ENCODE measurements around the gene EEF1A1. TPM values are rescaled to one million over a fixed set of nuclear protein-coding genes. Genes with fewer than 3 reads are reported as not detected.
"Not testable (repeated sequence)": the region's sequence is repeated elsewhere in the genome, so short reads cannot be mapped to it uniquely, and the experiment has no call there.

EEF1A1 gene
- total RNA-seq, 3 donors from 2014 or later, result 12,629 to 16,405 (median 13,038) TPM

DNA sequence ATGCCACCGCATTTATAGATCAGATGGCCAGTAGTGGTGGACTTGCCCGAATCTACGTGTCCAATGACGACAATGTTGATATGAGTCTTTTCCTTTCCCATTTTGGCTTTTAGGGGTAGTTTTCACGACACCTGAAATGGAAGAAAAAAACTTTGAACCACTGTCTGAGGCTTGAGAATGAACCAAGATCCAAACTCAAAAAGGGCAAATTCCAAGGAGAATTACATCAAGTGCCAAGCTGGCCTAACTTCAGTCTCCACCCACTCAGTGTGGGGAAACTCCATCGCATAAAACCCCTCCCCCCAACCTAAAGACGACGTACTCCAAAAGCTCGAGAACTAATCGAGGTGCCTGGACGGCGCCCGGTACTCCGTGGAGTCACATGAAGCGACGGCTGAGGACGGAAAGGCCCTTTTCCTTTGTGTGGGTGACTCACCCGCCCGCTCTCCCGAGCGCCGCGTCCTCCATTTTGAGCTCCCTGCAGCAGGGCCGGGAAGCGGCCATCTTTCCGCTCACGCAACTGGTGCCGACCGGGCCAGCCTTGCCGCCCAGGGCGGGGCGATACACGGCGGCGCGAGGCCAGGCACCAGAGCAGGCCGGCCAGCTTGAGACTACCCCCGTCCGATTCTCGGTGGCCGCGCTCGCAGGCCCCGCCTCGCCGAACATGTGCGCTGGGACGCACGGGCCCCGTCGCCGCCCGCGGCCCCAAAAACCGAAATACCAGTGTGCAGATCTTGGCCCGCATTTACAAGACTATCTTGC, 725 bp downstream of the EEF1A1 start:
- Histone ChIP-seq H3K9me3 (no peaks in the 10 kb centered on the region), H3K4me1 (no peaks in the 10 kb centered on the region), H3K27ac (peak overlapping the region; percentile 99 to 100), H3K4me3 (peak overlapping the region; percentile 91 to 98 (median 92)), H3K36me3 (no peaks in the 10 kb centered on the region), H3K27me3 (no peaks in the 10 kb centered on the region)
- peak; percentile 68 to 73 for DNase-seq (ENCODE audit: low spot score in 2 of 2)
- TF ChIP-seq, protein P1, sequence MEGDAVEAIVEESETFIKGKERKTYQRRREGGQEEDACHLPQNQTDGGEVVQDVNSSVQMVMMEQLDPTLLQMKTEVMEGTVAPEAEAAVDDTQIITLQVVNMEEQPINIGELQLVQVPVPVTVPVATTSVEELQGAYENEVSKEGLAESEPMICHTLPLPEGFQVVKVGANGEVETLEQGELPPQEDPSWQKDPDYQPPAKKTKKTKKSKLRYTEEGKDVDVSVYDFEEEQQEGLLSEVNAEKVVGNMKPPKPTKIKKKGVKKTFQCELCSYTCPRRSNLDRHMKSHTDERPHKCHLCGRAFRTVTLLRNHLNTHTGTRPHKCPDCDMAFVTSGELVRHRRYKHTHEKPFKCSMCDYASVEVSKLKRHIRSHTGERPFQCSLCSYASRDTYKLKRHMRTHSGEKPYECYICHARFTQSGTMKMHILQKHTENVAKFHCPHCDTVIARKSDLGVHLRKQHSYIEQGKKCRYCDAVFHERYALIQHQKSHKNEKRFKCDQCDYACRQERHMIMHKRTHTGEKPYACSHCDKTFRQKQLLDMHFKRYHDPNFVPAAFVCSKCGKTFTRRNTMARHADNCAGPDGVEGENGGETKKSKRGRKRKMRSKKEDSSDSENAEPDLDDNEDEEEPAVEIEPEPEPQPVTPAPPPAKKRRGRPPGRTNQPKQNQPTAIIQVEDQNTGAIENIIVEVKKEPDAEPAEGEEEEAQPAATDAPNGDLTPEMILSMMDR (IDR thresholded peaks at IDR 0.05), result peak in 1 of 3 donors; percentile 9
- TF ChIP-seq POLR2AphosphoS5 (IDR thresholded peaks at IDR 0.05) (peak; percentile 57 to 91 (median 66)), POLR2A (IDR thresholded peaks at IDR 0.05) (no peak)
- intact Hi-C loops (cut with DNase I; ENCODE audit: low total_unique reads), result no loop called here

DNA sequence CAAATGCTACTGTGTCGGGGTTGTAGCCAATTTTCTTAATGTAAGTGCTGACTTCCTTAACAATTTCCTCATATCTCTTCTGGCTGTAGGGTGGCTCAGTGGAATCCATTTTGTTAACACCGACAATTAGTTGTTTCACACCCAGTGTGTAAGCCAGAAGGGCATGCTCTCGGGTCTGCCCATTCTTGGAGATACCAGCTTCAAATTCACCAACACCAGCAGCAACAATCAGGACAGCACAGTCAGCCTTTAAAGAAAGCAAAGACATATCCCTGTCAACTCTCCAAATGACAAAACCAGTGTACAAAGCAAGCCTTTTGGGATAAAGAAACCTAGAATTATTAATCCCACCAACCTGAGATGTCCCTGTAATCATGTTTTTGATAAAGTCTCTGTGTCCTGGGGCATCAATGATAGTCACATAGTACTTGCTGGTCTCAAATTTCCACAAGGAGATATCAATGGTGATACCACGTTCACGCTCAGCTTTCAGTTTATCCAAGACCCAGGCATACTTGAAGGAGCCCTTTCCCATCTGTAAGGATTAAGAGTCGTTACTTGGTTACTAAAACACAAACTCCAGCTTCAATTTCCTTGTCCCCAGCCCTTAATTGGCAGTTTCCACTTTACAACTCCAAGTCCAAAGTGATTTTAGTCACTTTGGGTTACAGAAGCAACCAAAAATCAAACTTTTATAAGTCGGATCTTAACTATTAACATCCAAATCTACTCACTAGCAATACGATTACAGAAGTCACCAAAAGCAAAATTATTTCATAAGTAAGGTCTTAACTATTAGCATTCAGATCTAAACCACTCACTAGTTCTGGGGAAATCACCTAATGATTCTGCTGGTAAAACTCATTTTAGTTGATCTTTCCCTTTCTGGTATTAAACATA, 1.6 kb downstream of the EEF1A1 start:
- Histone ChIP-seq H3K4me3 (peak overlapping the region; percentile 91 to 98 (median 92)), H3K27ac (peak overlapping the region; percentile 99 to 100)
- DNase-seq (ENCODE audit: low spot score in 2 of 2); H3K9me3 ChIP-seq; H3K27me3 ChIP-seq; H3K36me3 ChIP-seq; intact Hi-C loops (cut with DNase I; ENCODE audit: low total_unique reads); H3K4me1 ChIP-seq: not testable (repeated sequence)

GRCh38 chr6:73518100-73518981, 2.5 kb downstream of the EEF1A1 start:
- H3K36me3 ChIP-seq; DNase-seq (ENCODE audit: low spot score in 2 of 2); H3K4me1 ChIP-seq; intact Hi-C loops (cut with DNase I; ENCODE audit: low total_unique reads); H3K27me3 ChIP-seq; H3K9me3 ChIP-seq: not testable (repeated sequence)
- Histone ChIP-seq H3K4me3 (peak overlapping the region; percentile 23 to 98 (median 91)), H3K27ac (peak overlapping the region; percentile 99 to 100)
- TF ChIP-seq POLR2AphosphoS5 (IDR thresholded peaks at IDR 0.05), result peak in 2 of 3 donors; percentile 33 to 51

DNA sequence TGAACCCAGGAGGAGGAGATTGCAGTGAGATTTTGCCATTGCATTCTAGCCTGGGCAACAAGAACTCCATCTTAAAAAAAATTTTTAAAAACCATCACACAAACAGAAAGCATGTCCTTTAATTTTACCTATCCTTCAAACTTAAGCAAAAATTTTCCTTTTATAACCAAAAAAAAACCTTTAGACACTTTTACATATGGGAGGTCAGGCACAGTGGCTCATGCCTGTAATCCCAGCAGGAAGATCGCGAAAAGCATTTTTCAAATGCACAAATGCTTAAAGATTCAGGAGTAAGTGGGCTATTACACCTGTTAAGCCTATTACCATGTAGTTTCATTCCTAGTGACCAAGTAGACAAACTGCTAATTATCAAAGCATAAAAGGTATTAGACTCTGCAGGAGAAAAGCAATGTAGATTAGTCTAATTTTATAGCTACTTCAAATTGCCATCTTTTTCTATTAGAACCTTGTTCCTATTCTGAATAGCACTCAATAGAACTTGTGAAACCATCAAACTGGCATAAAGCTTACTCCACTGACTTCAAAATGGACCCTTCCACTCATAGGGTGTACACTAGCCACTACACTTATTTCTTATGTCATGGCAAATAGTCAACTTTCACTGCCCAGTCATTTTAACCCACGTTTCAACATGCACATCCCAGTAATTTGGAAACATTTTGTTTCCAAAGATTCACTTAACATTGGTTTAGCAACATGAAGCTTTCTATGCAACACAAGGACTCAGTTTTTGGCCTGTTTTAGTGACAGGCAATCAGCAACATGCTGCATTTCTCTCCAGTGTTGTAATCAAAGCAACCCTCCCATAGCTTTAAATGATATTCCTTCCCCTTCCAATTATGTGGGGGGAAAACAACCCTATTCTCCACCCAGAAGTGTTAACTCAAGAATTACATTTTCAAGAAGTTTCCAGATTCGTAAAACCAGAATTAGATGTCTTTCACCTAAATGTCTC, 4.0 kb downstream of the EEF1A1 start:
- H3K4me3 ChIP-seq, result peak overlapping the region in 1 of 3 donors; percentile 51
- H3K36me3 ChIP-seq, result no peaks in the 10 kb centered on the region
- H3K27me3 ChIP-seq, result no peaks in the 10 kb centered on the region
- no peaks in the 10 kb centered on the region for H3K4me1 ChIP-seq
- TF ChIP-seq POLR2AphosphoS5 (IDR thresholded peaks at IDR 0.05), result peak in 1 of 3 donors; percentile 48
- TF ChIP-seq POLR2A (IDR thresholded peaks at IDR 0.05), result no peak
- TF ChIP-seq, protein P1 (IDR thresholded peaks at IDR 0.05), result no peak
- H3K27ac ChIP-seq, result peak overlapping the region; percentile 38 to 39
- intact Hi-C loops (cut with DNase I; ENCODE audit: low total_unique reads), result no loop called here
- no peaks in the 10 kb centered on the region for H3K9me3 ChIP-seq
- DNase-seq (ENCODE audit: low spot score in 2 of 2), result no peak

GRCh38 chr6:73515204-73515655, 5.6 kb downstream of the EEF1A1 start:
- no peak for DNase-seq (ENCODE audit: low spot score in 2 of 2)
- H3K9me3 ChIP-seq, result no peaks in the 10 kb centered on the region
- no peaks in the 10 kb centered on the region for H3K4me1 ChIP-seq
- H3K27ac ChIP-seq, result peak overlapping the region; percentile 40 to 59
- TF ChIP-seq POLR2A (IDR thresholded peaks at IDR 0.05) (no peak), POLR2AphosphoS5 (IDR thresholded peaks at IDR 0.05) (no peak)
- TF ChIP-seq, protein P1 (IDR thresholded peaks at IDR 0.05), result no peak
- H3K4me3 ChIP-seq, result peak overlapping the region in 1 of 3 donors; percentile 51
- no peaks in the 10 kb centered on the region for H3K36me3 ChIP-seq
- no peaks in the 10 kb centered on the region for H3K27me3 ChIP-seq
- intact Hi-C loops (cut with DNase I; ENCODE audit: low total_unique reads), result no loop called here

Data from breast epithelium (tissue), 4 donors.